Progenitor cell of endocrine pancreas (in vitro differentiated cells): Measurements from ENCODE around the gene C11orf42. TPM values are rescaled to one million over a fixed set of nuclear protein-coding genes. Genes with fewer than 3 reads are reported as not detected.

Experiments
- DNase-seq: peaks from one replicate; pipeline ENCODE4 v3.0.0; 2021; ENCODE audit warnings: low spot score; ENCODE audit not compliant: unreplicated experiment
- H3K27ac Mint-ChIP-seq: 2 replicates; pipeline ENCODE4 v1.8.0; 2021; ENCODE audit warnings: mild to moderate bottlenecking, moderate library complexity, mixed read lengths
- H3K27me3 Mint-ChIP-seq: 2 replicates; pipeline ENCODE4 v1.8.0; 2021; ENCODE audit warnings: mixed read lengths
- H3K36me3 Mint-ChIP-seq: 2 replicates; pipeline ENCODE4 v1.8.0; 2022; ENCODE audit warnings: mixed read lengths; ENCODE audit not compliant: insufficient read depth
- H3K4me1 Mint-ChIP-seq: 2 replicates; pipeline ENCODE4 v1.8.0; 2021; ENCODE audit warnings: low read depth, mixed read lengths
- H3K4me3 Mint-ChIP-seq: 2 replicates; pipeline ENCODE4 v1.8.0; 2021; ENCODE audit warnings: low read depth, mild to moderate bottlenecking, moderate library complexity, mixed read lengths
- H3K9me3 Mint-ChIP-seq: 2 replicates; pipeline ENCODE4 v1.8.0; 2021; ENCODE audit warnings: low read depth, mixed read lengths
- total RNA-seq: library from RNA; stranded (reverse); gene quantifications from 2 replicates; pipeline ENCODE4 v1.2.1, GENCODE V29; 2021
- TF ChIP-seq, protein P1 (sequence below): fragments of 200-600 bp; sonication (generic); IDR thresholded peaks from one replicate; pipeline ENCODE4 v1.5.0; 2021; ENCODE audit warnings: antibody characterized with exemption, mild to moderate bottlenecking; ENCODE audit not compliant: unreplicated experiment

C11orf42 gene
- total RNA-seq, 1 donor from 2014 or later = not detected

DNA sequence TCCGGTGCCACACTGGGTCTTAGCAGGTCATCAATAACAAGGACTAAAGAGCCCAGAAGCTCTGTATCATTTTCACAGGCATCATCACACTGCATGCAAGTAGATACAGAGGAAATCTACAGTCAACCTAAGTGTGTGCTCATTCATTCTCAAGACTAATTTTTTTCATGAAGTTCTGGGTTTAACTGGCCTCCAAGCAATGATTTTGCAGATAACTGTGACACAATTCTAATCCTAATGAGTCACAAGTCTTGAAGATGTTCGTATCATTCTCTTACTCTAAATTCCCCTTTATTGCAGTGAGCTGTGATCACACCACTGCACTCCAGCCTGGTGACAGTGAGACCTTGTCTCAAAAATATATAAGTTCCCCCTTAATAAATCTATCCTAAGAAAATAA, 3.9 kb upstream of the C11orf42 start:
- H3K4me1 Mint-ChIP-seq = no peaks in the 10 kb centered on the region
- no peak overlapping the region for H3K4me3 Mint-ChIP-seq
- H3K9me3 Mint-ChIP-seq = no peaks in the 10 kb centered on the region
- no peaks in the 10 kb centered on the region for H3K36me3 Mint-ChIP-seq
- DNase-seq = no peak
- TF ChIP-seq, protein P1, sequence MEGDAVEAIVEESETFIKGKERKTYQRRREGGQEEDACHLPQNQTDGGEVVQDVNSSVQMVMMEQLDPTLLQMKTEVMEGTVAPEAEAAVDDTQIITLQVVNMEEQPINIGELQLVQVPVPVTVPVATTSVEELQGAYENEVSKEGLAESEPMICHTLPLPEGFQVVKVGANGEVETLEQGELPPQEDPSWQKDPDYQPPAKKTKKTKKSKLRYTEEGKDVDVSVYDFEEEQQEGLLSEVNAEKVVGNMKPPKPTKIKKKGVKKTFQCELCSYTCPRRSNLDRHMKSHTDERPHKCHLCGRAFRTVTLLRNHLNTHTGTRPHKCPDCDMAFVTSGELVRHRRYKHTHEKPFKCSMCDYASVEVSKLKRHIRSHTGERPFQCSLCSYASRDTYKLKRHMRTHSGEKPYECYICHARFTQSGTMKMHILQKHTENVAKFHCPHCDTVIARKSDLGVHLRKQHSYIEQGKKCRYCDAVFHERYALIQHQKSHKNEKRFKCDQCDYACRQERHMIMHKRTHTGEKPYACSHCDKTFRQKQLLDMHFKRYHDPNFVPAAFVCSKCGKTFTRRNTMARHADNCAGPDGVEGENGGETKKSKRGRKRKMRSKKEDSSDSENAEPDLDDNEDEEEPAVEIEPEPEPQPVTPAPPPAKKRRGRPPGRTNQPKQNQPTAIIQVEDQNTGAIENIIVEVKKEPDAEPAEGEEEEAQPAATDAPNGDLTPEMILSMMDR = no peak
- no peak overlapping the region for H3K27ac Mint-ChIP-seq
- no peaks in the 10 kb centered on the region for H3K27me3 Mint-ChIP-seq

DNA sequence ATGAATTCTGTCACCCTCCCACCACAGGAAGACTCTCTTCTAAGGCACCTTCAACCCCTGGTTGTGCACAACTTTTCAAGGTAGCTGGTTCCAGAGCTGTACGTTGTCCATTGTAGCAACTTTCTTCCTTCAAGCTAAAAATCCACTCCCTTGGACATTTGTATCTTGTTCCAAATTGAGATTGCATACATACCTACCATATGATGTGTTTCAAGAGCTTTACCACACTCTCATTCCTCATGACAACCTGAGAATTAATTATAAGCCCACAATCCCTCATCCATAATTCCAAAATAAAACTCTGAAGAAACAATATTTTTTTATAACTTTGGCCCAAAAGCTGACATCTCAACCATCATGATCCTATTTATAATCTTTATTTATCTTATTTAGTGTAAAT, 3.3 kb upstream of the C11orf42 start:
- no peak overlapping the region for H3K4me3 Mint-ChIP-seq
- TF ChIP-seq, protein P1 = no peak
- H3K36me3 Mint-ChIP-seq = peaks cover 1% of the 10 kb centered on the region
- no peak overlapping the region for H3K27ac Mint-ChIP-seq
- no peak for DNase-seq
- H3K9me3 Mint-ChIP-seq = no peaks in the 10 kb centered on the region
- no peaks in the 10 kb centered on the region for H3K27me3 Mint-ChIP-seq
- no peaks in the 10 kb centered on the region for H3K4me1 Mint-ChIP-seq

DNA sequence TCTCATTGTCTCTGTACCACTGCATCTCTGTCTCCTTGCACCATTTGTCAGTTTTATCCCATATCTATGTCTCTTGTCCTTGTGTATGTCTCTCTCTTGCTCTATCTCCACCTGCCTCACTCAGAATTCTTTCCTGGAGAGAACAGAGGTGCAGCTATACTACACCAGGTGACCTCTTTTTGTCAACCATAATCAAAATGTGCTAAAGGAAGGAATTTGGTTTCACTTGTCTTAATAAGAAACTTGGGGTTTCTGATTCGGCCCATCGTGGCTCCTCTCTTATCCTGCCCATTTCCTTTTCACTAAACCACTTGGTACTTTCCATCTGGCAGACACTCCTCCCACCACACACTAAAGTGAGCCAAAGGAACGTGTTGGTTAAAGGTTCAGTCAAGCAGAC, 2.0 kb upstream of the C11orf42 start:
- DNase-seq = no peak
- Mint-ChIP-seq H3K27me3 (no peaks in the 10 kb centered on the region), H3K9me3 (no peaks in the 10 kb centered on the region), H3K4me1 (no peaks in the 10 kb centered on the region), H3K36me3 (peaks cover 2% of the 10 kb centered on the region), H3K4me3 (no peak overlapping the region), H3K27ac (no peak overlapping the region)
- TF ChIP-seq, protein P1 = no peak

DNA sequence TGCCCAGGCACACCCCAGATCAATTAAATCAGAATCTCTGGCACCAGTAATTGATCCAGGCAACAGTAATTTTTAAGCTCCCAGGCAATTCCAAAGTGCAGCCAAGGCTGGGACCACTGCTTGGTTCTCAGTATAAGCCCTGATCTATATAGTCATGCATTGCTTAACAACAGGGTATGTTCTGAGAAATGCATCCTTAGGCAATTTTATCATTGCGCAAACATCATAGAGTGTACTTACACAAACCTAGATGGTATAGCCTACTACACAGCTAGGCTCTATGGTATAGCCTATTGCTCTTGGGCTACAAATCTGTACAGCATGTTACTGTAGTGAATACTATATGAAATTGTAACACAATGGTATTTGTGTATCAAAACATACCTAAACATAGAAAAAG, 651 bp upstream of the C11orf42 start:
- no peak overlapping the region for H3K27ac Mint-ChIP-seq
- DNase-seq = no peak
- no peaks in the 10 kb centered on the region for H3K27me3 Mint-ChIP-seq
- H3K9me3 Mint-ChIP-seq = no peaks in the 10 kb centered on the region
- TF ChIP-seq, protein P1 = no peak
- peaks cover 5% of the 10 kb centered on the region for H3K36me3 Mint-ChIP-seq
- H3K4me1 Mint-ChIP-seq = no peaks in the 10 kb centered on the region
- H3K4me3 Mint-ChIP-seq = no peak overlapping the region

DNA sequence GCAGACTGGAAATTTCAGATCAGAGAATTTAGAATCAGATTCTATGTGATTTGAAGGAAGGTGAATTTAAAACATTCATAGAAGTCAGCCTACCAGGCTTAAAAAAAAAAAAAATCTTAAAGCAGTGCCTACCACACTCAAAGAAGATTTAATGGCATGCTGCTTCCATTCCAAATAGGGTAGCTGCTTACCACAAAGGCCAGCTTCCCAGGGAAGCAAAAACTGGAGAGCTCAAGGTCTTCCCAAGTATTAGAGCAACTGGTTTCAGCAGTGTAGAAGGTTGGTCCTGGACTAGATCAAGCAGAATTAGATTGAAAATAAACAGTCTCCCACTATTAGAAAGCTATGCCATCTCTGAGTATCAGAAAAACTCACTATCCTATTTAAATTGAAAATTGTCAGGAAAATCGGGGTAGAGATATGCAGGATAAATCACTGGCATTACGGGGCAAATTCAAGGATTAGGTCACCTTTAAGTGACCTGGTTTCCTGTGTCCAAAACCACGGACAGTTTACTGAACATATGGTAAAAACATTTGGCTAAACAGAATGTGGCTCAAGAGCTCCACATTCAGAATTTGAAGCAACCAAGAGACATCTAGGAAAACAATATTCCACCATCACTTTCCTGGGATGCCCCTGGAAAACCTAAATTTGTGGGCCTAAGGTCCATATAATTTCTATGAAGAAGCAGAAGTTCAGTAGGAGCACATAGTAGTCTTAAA, 1.3 kb downstream of the C11orf42 start:
- H3K4me1 Mint-ChIP-seq = no peaks in the 10 kb centered on the region

More for the DNA sequence above, 1.3 kb downstream of the C11orf42 start:
- Mint-ChIP-seq H3K27me3 (no peaks in the 10 kb centered on the region), H3K27ac (no peak overlapping the region), H3K36me3 (peaks cover 7% of the 10 kb centered on the region), H3K4me3 (no peak overlapping the region), H3K9me3 (no peaks in the 10 kb centered on the region)
- DNase-seq = no peak
- TF ChIP-seq, protein P1 = no peak
